ENCODE measurements around the gene FAM177A1. TPM values are rescaled to one million over a fixed set of nuclear protein-coding genes. Genes with fewer than 3 reads are reported as not detected.

The FAM177A1 gene
- total and polyA plus RNA-seq, 2 of the 13 experiments (the other 11 are each of a cell fraction or from before 2014, with no cell fraction given): 72.9 to 119 TPM

- peak; percentile 26; the same call in 1 of the 2 replicates for TF ChIP-seq RERE (CRISPR knock-in tag; IDR thresholded peaks at IDR 0.05; ENCODE audit: low read depth)
- peak; percentile 76; the same call in 1 of the 2 replicates for TF ChIP-seq ZNF12 (CRISPR knock-in tag; IDR thresholded peaks at IDR 0.05)
- TF ChIP-seq AHDC1 (CRISPR knock-in tag; IDR thresholded peaks at IDR 0.05; ENCODE audit: borderline replicate concordance): no peak
- TF ChIP-seq SMARCC2 (IDR thresholded peaks at IDR 0.05): no peak
- peak; percentile 96; the same call in 1 of the 2 replicates for TF ChIP-seq PREB (CRISPR knock-in tag; IDR thresholded peaks at IDR 0.05)
- peak; percentile 85 for TF ChIP-seq MED1 (CRISPR knock-in tag; IDR thresholded peaks at IDR 0.05)
- TF ChIP-seq BCLAF1 (IDR thresholded peaks at IDR 0.05): no peak
- peak; percentile 59 for TF ChIP-seq ZNF652 (CRISPR knock-in tag; IDR thresholded peaks at IDR 0.05; ENCODE audit: borderline replicate concordance, low read depth)
- TF ChIP-seq SRSF4 (IDR thresholded peaks at IDR 0.05; ENCODE audit: low read depth, low read length, poor library complexity, severe bottlenecking): no peak
- peak; percentile 93 for TF ChIP-seq TEF (CRISPR knock-in tag; IDR thresholded peaks at IDR 0.05)
- TF ChIP-seq ZNF484 (CRISPR knock-in tag; IDR thresholded peaks at IDR 0.05; ENCODE audit: borderline replicate concordance, low read depth): peak; percentile 43; the same call in 1 of the 2 replicates
Observed at GRCh38 chr14:35121887-35122695, 76.0 kb downstream of the FAM177A1 start, which contains the start of the genes PPP2R3C and PRORP (continued).
